K562 (cell line): ENCODE measurements around the gene EHMT2. TPM values are rescaled to one million over a fixed set of nuclear protein-coding genes. Genes with fewer than 3 reads are reported as not detected.
"Not testable (repeated sequence)": the region's sequence is repeated elsewhere in the genome, so short reads cannot be mapped to it uniquely, and the experiment has no call there.

Source experiments
- ATAC-seq: fragments of 200-7000 bp; cut with Tn5 transposase; 3 replicates; pipeline ENCODE4 v1.9.1; 2020; ENCODE audit warnings: moderate library complexity
- BruUV-seq: library from RNA; stranded (reverse); fragments of 400-500 nt; replicated peaks from 2 replicates; lab custom pipeline; 2021; lab: Mats Ljungman, UMichigan
- CTCF ChIA-PET: fragments of 300-600 bp; formaldehyde crosslinking; extraction: SDS; loops from one replicate; lab custom pipeline; 2021; ENCODE audit warnings: low intra/inter-chr PET ratio; lab: Yijun Ruan, JAX
- POLR2A ChIA-PET: fragments of 300-600, 350-650 bp; sonication (Branson Sonifier 250); formaldehyde crosslinking; extraction: SDS; loops from one replicate; lab custom pipeline; 2021; ENCODE audit warnings: antibody characterized with exemption, inconsistent platforms; lab: Yijun Ruan, JAX
- DNase-seq, 4 experiments: peaks; one replicate each; pipeline versions ENCODE4 v3.0.0 to v3.0.0-alpha.2; 2011 to 2018; ENCODE audit warnings: low spot score in 3 of 4, mixed read lengths in 3 of 4; ENCODE audit errors: extremely low read depth in 1 of 4
- FAIRE-seq: peaks from 2 replicates; lab custom pipeline; 2011; peaks lifted over from hg19 to GRCh38; lab: Jason Lieb, UNC
- H2AFZ ChIP-seq: 2 replicates; pipeline ENCODE4 v1.6.0; 2011; ENCODE audit warnings: low read depth, low read length, control low read depth, inconsistent platforms
- H3K27ac ChIP-seq: fragments of 200-600 bp; 3 replicates; pipeline ENCODE4 v1.8.0; 2011; ENCODE audit warnings: low read depth, mild to moderate bottlenecking, control low read depth, inconsistent platforms, low read length, moderate library complexity, mixed read lengths; ENCODE audit errors: extremely low read depth
- H3K27me3 ChIP-seq, 2 experiments: fragments of 300-600 bp in 1 of 2; 2 replicates in 1 of 2; 3 replicates in 1 of 2; pipeline versions ENCODE4 v1.6.0 to v1.8.0; 2011; ENCODE audit warnings: inconsistent platforms in 2 of 2, low read length in 2 of 2, mild to moderate bottlenecking in 1 of 2, mixed read lengths in 1 of 2, moderate library complexity in 1 of 2; ENCODE audit not compliant: control insufficient read depth in 2 of 2, insufficient read depth in 2 of 2
- H3K36me3 ChIP-seq: fragments of 300-600 bp; 3 replicates; pipeline ENCODE4 v1.8.0; 2011; ENCODE audit warnings: mild to moderate bottlenecking, low read length, inconsistent platforms; ENCODE audit not compliant: control insufficient read depth, insufficient read depth
- H3K4me1 ChIP-seq, 2 experiments: fragments of 200-600 bp in 1 of 2; replicated peaks in 1 of 2; 2 replicates in 1 of 2; 3 replicates in 1 of 2; pipeline versions ENCODE4 v1.5.1 to v1.8.0; 2011; ENCODE audit warnings: inconsistent platforms in 2 of 2, low read length in 2 of 2, mild to moderate bottlenecking in 1 of 2, mixed read lengths in 1 of 2, moderate library complexity in 1 of 2; ENCODE audit not compliant: control insufficient read depth in 2 of 2, insufficient read depth in 2 of 2
- H3K4me2 ChIP-seq: 2 replicates; pipeline ENCODE4 v1.6.1; 2011; ENCODE audit warnings: low read length, control low read depth, inconsistent platforms, mixed read lengths; ENCODE audit not compliant: insufficient read depth
- H3K4me3 ChIP-seq: fragments of 200-600 bp; sonication (generic), shearing (Covaris generic); 2 replicates; pipeline ENCODE4 v1.5.1; 2016; ENCODE audit warnings: control low read depth, inconsistent platforms
- H3K79me2 ChIP-seq: fragments of 200-600 bp; 3 replicates; pipeline ENCODE4 v1.8.0; 2011; ENCODE audit warnings: low read length, inconsistent platforms; ENCODE audit not compliant: control insufficient read depth, insufficient read depth
- H3K9ac ChIP-seq, 2 experiments: 2 replicates each; pipeline versions ENCODE4 v1.6.0 to v1.6.1; 2011; ENCODE audit warnings: low read depth in 2 of 2, low read length in 2 of 2, control low read depth in 1 of 2, inconsistent platforms in 1 of 2, mild to moderate bottlenecking in 1 of 2, mixed read lengths in 1 of 2; ENCODE audit not compliant: insufficient read depth in 1 of 2
- H3K9me1 ChIP-seq: one replicate; pipeline ENCODE4 v1.6.0; 2011; ENCODE audit warnings: inconsistent platforms, mild to moderate bottlenecking, low read length, moderate library complexity; ENCODE audit not compliant: control insufficient read depth, insufficient read depth
- H3K9me3 ChIP-seq: replicated peaks from 2 replicates; pipeline ENCODE4 v1.5.1; 2011; ENCODE audit warnings: low read depth, low read length, inconsistent platforms; ENCODE audit not compliant: control insufficient read depth, insufficient read depth
- H4K20me1 ChIP-seq: replicated peaks from 2 replicates; pipeline ENCODE4 v1.6.1; 2011; ENCODE audit warnings: low read length, inconsistent platforms, mixed read lengths; ENCODE audit not compliant: control insufficient read depth, insufficient read depth
- CBX3 ChIP-seq, 2 experiments: IDR thresholded peaks; 1 replicate in 1 of 2; 2 replicates in 1 of 2; pipeline ENCODE4 v1.6.1; 2012; ENCODE audit warnings: inconsistent platforms in 2 of 2, low read length in 2 of 2, borderline replicate concordance in 1 of 2, control low read depth in 1 of 2
- FOS ChIP-seq: IDR thresholded peaks from 3 replicates; pipeline ENCODE4 v1.6.1; 2011; ENCODE audit not compliant: insufficient read length; ENCODE audit errors: extremely low read depth
- KDM5B ChIP-seq: fragments of 200-600 bp; sonication (generic); IDR thresholded peaks from 2 replicates; pipeline ENCODE4 v1.6.1; 2012; ENCODE audit warnings: low read depth, mild to moderate bottlenecking, moderate library complexity, low read length, control low read depth, inconsistent platforms; ENCODE audit not compliant: insufficient replicate concordance
- WGBS: fragments of 100-300 bp; shearing (Covaris generic); methylation state at CpG from one replicate; pipeline ENCODE4 v1.1.6; 2016; ENCODE audit warnings: low coverage, mixed read lengths; ENCODE audit not compliant: insufficient coverage; ENCODE audit errors: missing lambda C conversion rate; 5-methylcytosine and 5-hydroxymethylcytosine counted together
- in situ Hi-C: fragments of 300-500 bp; cut with MboI; formaldehyde crosslinking; loops from 4 replicates; pipeline ENCODE4 v1.15.0; 2018; ENCODE audit warnings: inconsistent platforms, mixed read lengths
- intact Hi-C: fragments of 100-400 bp; cut with micrococcal nuclease; formaldehyde crosslinking; loops from 2 replicates; pipeline ENCODE4 v1.14.2; 2022
- polyA plus RNA-seq, 8 experiments: library from polyadenylated mRNA; depleted of rRNA in 4 of 8; stranded (reverse) in 5 of 8; unstranded in 3 of 8; fragments of >200 nt; fragmentation: Nextera tagmentation in 2 of 8; fragmentation: Illumina TruSeq in 1 of 8; extraction: Ambion mirVana in 2 of 8; extraction: Trizol in 1 of 8; gene quantifications; 2 replicates each; pipeline versions ENCODE4 v1.2.1 to v1.2.3, GENCODE V29; 2011 to 2014; ENCODE audit warnings: inconsistent platforms in 1 of 8, missing spikeins in 1 of 8
- total RNA-seq, 7 experiments: library from RNA; depleted of rRNA in 6 of 7; stranded (reverse); fragments of >200 nt in 6 of 7; fragmentation: Illumina TruSeq in 2 of 7; extraction: Trizol in 2 of 7; gene quantifications; 2 replicates each; pipeline versions ENCODE4 v1.2.1 to v1.2.3, GENCODE V29; 2011 to 2021; ENCODE audit warnings: low replicate concordance in 1 of 7
- TF ChIP-seq, protein P1 (sequence below): sonication (generic); formaldehyde crosslinking; IDR thresholded peaks from 2 replicates; pipeline ENCODE4 v1.8.0; 2022; ENCODE audit warnings: missing genetic modification reagents, mild to moderate bottlenecking, moderate library complexity, borderline replicate concordance
- TF ChIP-seq, protein P2 (sequence below): sonication (generic); formaldehyde crosslinking; IDR thresholded peaks from 2 replicates; pipeline ENCODE4 v1.8.1; 2023; ENCODE audit warnings: mild to moderate bottlenecking, missing genetic modification reagents

EHMT2 gene
- total and polyA plus RNA-seq, 9 of the 15 experiments (the other 6 are each of a cell fraction or from before 2014, with no cell fraction given) = 2.1 to 63.8 (median 38.5) TPM

- peak in 1 of 4 experiments; percentile 20 for DNase-seq
- H3K27me3 ChIP-seq, in situ Hi-C loops, CTCF ChIA-PET, H4K20me1 ChIP-seq, H3K9me3 ChIP-seq, H3K36me3 ChIP-seq, H3K4me1 ChIP-seq, H3K9me1 ChIP-seq, H3K4me2 ChIP-seq, BruUV-seq, H3K79me2 ChIP-seq, H3K27ac ChIP-seq, FAIRE-seq, H3K4me3 ChIP-seq, H2AFZ ChIP-seq, ATAC-seq, intact Hi-C loops, H3K9ac ChIP-seq: not testable (repeated sequence)
- TF ChIP-seq CBX3 (IDR thresholded peaks at IDR 0.05; ENCODE audit: borderline replicate concordance in 1 of 2, low read length in 2 of 2) = 0 out of 3 replicates have a peak, but pooled peaks of 1 of the 2 experiments have one; percentile 63
- TF ChIP-seq, protein P1, sequence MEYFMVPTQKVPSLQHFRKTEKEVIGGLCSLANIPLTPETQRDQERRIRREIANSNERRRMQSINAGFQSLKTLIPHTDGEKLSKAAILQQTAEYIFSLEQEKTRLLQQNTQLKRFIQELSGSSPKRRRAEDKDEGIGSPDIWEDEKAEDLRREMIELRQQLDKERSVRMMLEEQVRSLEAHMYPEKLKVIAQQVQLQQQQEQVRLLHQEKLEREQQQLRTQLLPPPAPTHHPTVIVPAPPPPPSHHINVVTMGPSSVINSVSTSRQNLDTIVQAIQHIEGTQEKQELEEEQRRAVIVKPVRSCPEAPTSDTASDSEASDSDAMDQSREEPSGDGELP (CRISPR knock-in tag) = 0 out of 2 replicates have a peak, but pooled peaks have one; percentile 0
- TF ChIP-seq, protein P2, sequence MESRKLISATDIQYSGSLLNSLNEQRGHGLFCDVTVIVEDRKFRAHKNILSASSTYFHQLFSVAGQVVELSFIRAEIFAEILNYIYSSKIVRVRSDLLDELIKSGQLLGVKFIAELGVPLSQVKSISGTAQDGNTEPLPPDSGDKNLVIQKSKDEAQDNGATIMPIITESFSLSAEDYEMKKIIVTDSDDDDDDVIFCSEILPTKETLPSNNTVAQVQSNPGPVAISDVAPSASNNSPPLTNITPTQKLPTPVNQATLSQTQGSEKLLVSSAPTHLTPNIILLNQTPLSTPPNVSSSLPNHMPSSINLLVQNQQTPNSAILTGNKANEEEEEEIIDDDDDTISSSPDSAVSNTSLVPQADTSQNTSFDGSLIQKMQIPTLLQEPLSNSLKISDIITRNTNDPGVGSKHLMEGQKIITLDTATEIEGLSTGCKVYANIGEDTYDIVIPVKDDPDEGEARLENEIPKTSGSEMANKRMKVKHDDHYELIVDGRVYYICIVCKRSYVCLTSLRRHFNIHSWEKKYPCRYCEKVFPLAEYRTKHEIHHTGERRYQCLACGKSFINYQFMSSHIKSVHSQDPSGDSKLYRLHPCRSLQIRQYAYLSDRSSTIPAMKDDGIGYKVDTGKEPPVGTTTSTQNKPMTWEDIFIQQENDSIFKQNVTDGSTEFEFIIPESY (CRISPR knock-in tag) = peak; percentile 58; the same call in 1 of the 2 replicates
- peak; percentile 54 for TF ChIP-seq FOS
- peak; percentile 36 for TF ChIP-seq KDM5B
- POLR2A ChIA-PET = interaction anchor here (0.6 to 15.7 kb wide), 7 partner anchors 8 to 187 kb away, joined by 3 to 229 read pairs (median 4); partner anchors contain the start of genes GPANK1 and NEU1
- 82% methylated on average over 34 of the region's 35 CpGs for WGBS
Observed at GRCh38 chr6:31851980-31852718, 45.3 kb downstream of the EHMT2 start.
